H9 (cell line): ENCODE measurements around the gene CRYBG2. TPM values are rescaled to one million over a fixed set of nuclear protein-coding genes. Genes with fewer than 3 reads are reported as not detected.
A peak's percentile ranks its signal among the peaks of the same experiment; 100 is the strongest.

ENCODE experiments used
- DNase-seq: peaks from one replicate; pipeline ENCODE4 v3.0.0-alpha.2; 2017
- H2AFZ ChIP-seq: one replicate; pipeline ENCODE4 v1.6.1; 2013; ENCODE audit warnings: mild to moderate bottlenecking, low read length, control low read depth, moderate library complexity
- H2AK5ac ChIP-seq: 2 replicates; pipeline ENCODE4 v1.6.1; 2013; ENCODE audit warnings: low read length, control low read depth, mixed read lengths; ENCODE audit not compliant: insufficient read length
- H2BK120ac ChIP-seq: one replicate; pipeline ENCODE4 v1.6.1; 2013; ENCODE audit warnings: low read depth, mild to moderate bottlenecking, low read length, control low read depth, inconsistent platforms; ENCODE audit not compliant: poor library complexity, severe bottlenecking
- H2BK12ac ChIP-seq: 2 replicates; pipeline ENCODE4 v1.6.1; 2013; ENCODE audit warnings: low read length, control low read depth, mixed read lengths, low read depth; ENCODE audit not compliant: insufficient read length
- H2BK15ac ChIP-seq: 2 replicates; pipeline ENCODE4 v1.6.1; 2013; ENCODE audit warnings: low read depth, low read length, control low read depth
- H2BK20ac ChIP-seq: one replicate; pipeline ENCODE4 v1.6.1; 2013; ENCODE audit warnings: low read depth, mild to moderate bottlenecking, low read length, control low read depth, inconsistent platforms; ENCODE audit not compliant: poor library complexity, severe bottlenecking
- H2BK5ac ChIP-seq: 2 replicates; pipeline ENCODE4 v1.6.1; 2013; ENCODE audit warnings: low read length, control low read depth, mixed read lengths; ENCODE audit not compliant: insufficient read length
- H3K14ac ChIP-seq: 2 replicates; pipeline ENCODE4 v1.6.1; 2013; ENCODE audit warnings: low read length, control low read depth; ENCODE audit not compliant: insufficient read depth
- H3K18ac ChIP-seq: 2 replicates; pipeline ENCODE4 v1.6.1; 2013; ENCODE audit warnings: low read depth, mild to moderate bottlenecking, mixed read lengths, low read length, control low read depth; ENCODE audit not compliant: insufficient read length
- H3K23ac ChIP-seq: 2 replicates; pipeline ENCODE4 v1.6.1; 2013; ENCODE audit warnings: low read length, control low read depth, mixed read lengths, low read depth; ENCODE audit not compliant: insufficient read length
- H3K23me2 ChIP-seq: 2 replicates; pipeline ENCODE4 v1.6.1; 2013; ENCODE audit warnings: low read depth, mild to moderate bottlenecking, mixed read lengths, low read length, control low read depth; ENCODE audit not compliant: insufficient read length, poor library complexity, severe bottlenecking
- H3K27ac ChIP-seq: 2 replicates; pipeline ENCODE4 v1.5.1; 2013; ENCODE audit warnings: low read length, control low read depth, mixed read lengths, low read depth; ENCODE audit not compliant: insufficient read length
- H3K27me3 ChIP-seq: 2 replicates; pipeline ENCODE4 v1.6.1; 2013; ENCODE audit warnings: low read length, control low read depth, inconsistent platforms; ENCODE audit not compliant: insufficient read depth
- H3K4ac ChIP-seq: 2 replicates; pipeline ENCODE4 v1.6.1; 2013; ENCODE audit warnings: low read depth, mild to moderate bottlenecking, control low read depth, inconsistent platforms, low read length, moderate library complexity
- H3K4me1 ChIP-seq: 2 replicates; pipeline ENCODE4 v1.6.1; 2013; ENCODE audit warnings: low read length, control low read depth, inconsistent platforms; ENCODE audit not compliant: insufficient read depth
- H3K4me2 ChIP-seq: 2 replicates; pipeline ENCODE4 v1.6.1; 2013; ENCODE audit warnings: low read length, control low read depth, mixed read lengths; ENCODE audit not compliant: insufficient read length, insufficient read depth
- H3K56ac ChIP-seq: 2 replicates; pipeline ENCODE4 v1.6.1; 2013; ENCODE audit warnings: low read depth, mild to moderate bottlenecking, mixed read lengths, low read length, control low read depth; ENCODE audit not compliant: insufficient read length
- H3K79me1 ChIP-seq: 2 replicates; pipeline ENCODE4 v1.6.1; 2013; ENCODE audit warnings: low read depth, mild to moderate bottlenecking, moderate library complexity, low read length, control low read depth, inconsistent platforms; ENCODE audit not compliant: insufficient read depth, poor library complexity, severe bottlenecking
- H3K79me2 ChIP-seq: 2 replicates; pipeline ENCODE4 v1.6.1; 2013; ENCODE audit warnings: low read length, control low read depth, inconsistent platforms; ENCODE audit not compliant: insufficient read depth
- H3K9ac ChIP-seq: 2 replicates; pipeline ENCODE4 v1.6.1; 2013; ENCODE audit warnings: low read length, control low read depth, mixed read lengths; ENCODE audit not compliant: insufficient read length; ENCODE audit errors: extremely low read depth
- H3K9me3 ChIP-seq: one replicate; pipeline ENCODE4 v1.6.1; 2013; ENCODE audit warnings: low read depth, low read length, inconsistent platforms; ENCODE audit not compliant: control insufficient read depth
- H3T11ph ChIP-seq: one replicate; pipeline ENCODE4 v1.6.1; 2013; ENCODE audit warnings: mild to moderate bottlenecking, low read length, control low read depth, inconsistent platforms
- H4K20me1 ChIP-seq: one replicate; pipeline ENCODE4 v1.6.1; 2013; ENCODE audit not compliant: control insufficient read depth, insufficient read length, insufficient read depth
- H4K5ac ChIP-seq: 2 replicates; pipeline ENCODE4 v1.6.1; 2013; ENCODE audit warnings: low read depth, mild to moderate bottlenecking, mixed read lengths, low read length, control low read depth; ENCODE audit not compliant: insufficient read length
- H4K8ac ChIP-seq: replicated peaks from 2 replicates; pipeline ENCODE4 v1.6.1; 2013; ENCODE audit warnings: low read length, control low read depth, mixed read lengths, low read depth; ENCODE audit not compliant: insufficient read length
- H4K91ac ChIP-seq: 2 replicates; pipeline ENCODE4 v1.6.1; 2013; ENCODE audit warnings: low read depth, mild to moderate bottlenecking, moderate library complexity, mixed read lengths, low read length, control low read depth; ENCODE audit not compliant: insufficient read length
- H3K27ac Mint-ChIP-seq, 3 experiments: 2 replicates in 2 of 3; 3 replicates in 1 of 3; pipeline ENCODE4 v1.8.0; 2020 to 2021; ENCODE audit warnings: mixed read lengths in 3 of 3, mild to moderate bottlenecking in 1 of 3, moderate library complexity in 1 of 3
- H3K27me3 Mint-ChIP-seq: 2 replicates; pipeline ENCODE4 v1.8.0; 2021; ENCODE audit warnings: low read depth, mild to moderate bottlenecking, moderate library complexity, mixed read lengths
- H3K36me3 Mint-ChIP-seq, 3 experiments: 2 replicates in 2 of 3; 3 replicates in 1 of 3; pipeline ENCODE4 v1.8.0; 2020 to 2021; ENCODE audit warnings: low read depth in 3 of 3, mixed read lengths in 3 of 3; ENCODE audit not compliant: insufficient read depth in 1 of 3
- H3K4me1 Mint-ChIP-seq, 2 experiments: 2 replicates each; pipeline ENCODE4 v1.8.0; 2020; ENCODE audit warnings: mixed read lengths in 2 of 2
- H3K4me3 Mint-ChIP-seq, 2 experiments: 2 replicates in 1 of 2; 3 replicates in 1 of 2; pipeline ENCODE4 v1.8.0; 2020 to 2021; ENCODE audit warnings: mild to moderate bottlenecking in 2 of 2, mixed read lengths in 2 of 2, moderate library complexity in 1 of 2
- H3K9me3 Mint-ChIP-seq, 2 experiments: 2 replicates in 1 of 2; 3 replicates in 1 of 2; pipeline ENCODE4 v1.8.0; 2020; ENCODE audit warnings: mild to moderate bottlenecking in 2 of 2, mixed read lengths in 2 of 2, moderate library complexity in 1 of 2
- WGBS: extraction: QIAGEN DNeasy Blood & Tissue Kit; methylation state at CpG from one replicate; pipeline ENCODE4 v1.1.7; 2013; ENCODE audit warnings: missing lambda C conversion rate, low lambda C conversion rate, mixed read lengths; ENCODE audit not compliant: insufficient read length; ENCODE audit errors: extremely low coverage; 5-methylcytosine and 5-hydroxymethylcytosine counted together
- total RNA-seq: library from RNA; stranded (reverse); gene quantifications from 2 replicates; pipeline ENCODE4 v1.2.1, GENCODE V29; 2021
- TF ChIP-seq, protein P1 (sequence below): fragments of 200-600 bp; sonication (generic); conservative IDR thresholded peaks from 3 replicates; pipeline ENCODE4 v1.8.0; 2021; ENCODE audit warnings: antibody characterized with exemption, mild to moderate bottlenecking

Gene CRYBG2
- total RNA-seq, 1 experiment from 2014 or later, result 12.8 TPM

DNA sequence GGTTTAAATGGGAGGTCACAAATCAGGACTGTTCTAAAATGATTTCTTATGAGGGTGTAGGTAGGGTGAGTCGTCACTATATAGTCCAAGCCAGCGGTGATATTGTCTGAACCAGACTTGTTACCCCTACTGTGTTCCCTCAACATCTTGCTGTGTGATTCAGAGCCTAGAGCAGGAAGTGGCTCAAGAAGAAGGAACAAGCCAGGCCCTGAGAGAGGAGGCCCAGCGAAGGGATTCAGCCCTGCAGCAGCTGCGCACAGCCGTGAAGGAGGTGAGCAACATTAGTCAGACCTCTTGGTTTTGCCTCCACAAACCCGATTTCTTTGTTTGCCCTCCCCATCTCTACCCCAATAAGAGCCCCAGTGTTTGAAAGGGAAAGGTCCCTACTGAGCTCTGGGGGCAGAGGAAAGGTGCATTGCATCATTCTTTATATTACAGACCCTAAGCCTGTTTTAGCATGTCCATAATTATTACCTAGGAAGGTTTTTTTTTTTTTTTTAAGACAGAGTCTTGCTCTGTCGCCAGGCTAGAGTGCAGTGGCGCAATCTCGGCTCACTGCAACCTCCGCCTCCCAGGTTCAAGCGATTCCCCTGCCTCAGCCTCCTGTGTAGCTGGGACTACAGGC, 79.0 kb downstream of the CRYBG2 start:
- Mint-ChIP-seq H3K4me1 (peaks cover 27 to 29% of the 10 kb centered on the region in 2 experiments), H3K27ac (peak overlapping the region; percentile 18 to 94 (median 91); a peak in 5 of 7 replicates), H3K9me3 (no peaks in the 10 kb centered on the region), H3K27me3 (no peaks in the 10 kb centered on the region; the same call in 1 of the 2 replicates), H3K36me3 (peaks cover 55 to 80% (median 76%) of the 10 kb centered on the region in 3 experiments; a peak in 6 of 7 replicates), H3K4me3 (no peak overlapping the region; a peak in 1 of 5 replicates)
- TF ChIP-seq, protein P1, sequence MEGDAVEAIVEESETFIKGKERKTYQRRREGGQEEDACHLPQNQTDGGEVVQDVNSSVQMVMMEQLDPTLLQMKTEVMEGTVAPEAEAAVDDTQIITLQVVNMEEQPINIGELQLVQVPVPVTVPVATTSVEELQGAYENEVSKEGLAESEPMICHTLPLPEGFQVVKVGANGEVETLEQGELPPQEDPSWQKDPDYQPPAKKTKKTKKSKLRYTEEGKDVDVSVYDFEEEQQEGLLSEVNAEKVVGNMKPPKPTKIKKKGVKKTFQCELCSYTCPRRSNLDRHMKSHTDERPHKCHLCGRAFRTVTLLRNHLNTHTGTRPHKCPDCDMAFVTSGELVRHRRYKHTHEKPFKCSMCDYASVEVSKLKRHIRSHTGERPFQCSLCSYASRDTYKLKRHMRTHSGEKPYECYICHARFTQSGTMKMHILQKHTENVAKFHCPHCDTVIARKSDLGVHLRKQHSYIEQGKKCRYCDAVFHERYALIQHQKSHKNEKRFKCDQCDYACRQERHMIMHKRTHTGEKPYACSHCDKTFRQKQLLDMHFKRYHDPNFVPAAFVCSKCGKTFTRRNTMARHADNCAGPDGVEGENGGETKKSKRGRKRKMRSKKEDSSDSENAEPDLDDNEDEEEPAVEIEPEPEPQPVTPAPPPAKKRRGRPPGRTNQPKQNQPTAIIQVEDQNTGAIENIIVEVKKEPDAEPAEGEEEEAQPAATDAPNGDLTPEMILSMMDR, result no peak
- Histone ChIP-seq H3K4me1 (peaks cover 6% of the 10 kb centered on the region; the same call in 1 of the 2 replicates), H3K23ac (no peak overlapping the region), H3K18ac (no peak overlapping the region), H2BK12ac (no peak overlapping the region), H3K9ac (no peak overlapping the region), H3T11ph (no peak overlapping the region), H2BK5ac (no peak overlapping the region), H3K56ac (no peak overlapping the region), H3K79me2 (no peaks in the 10 kb centered on the region), H2BK15ac (no peak overlapping the region), H3K4ac (no peak overlapping the region), H4K91ac (no peak overlapping the region), H3K27ac (no peak overlapping the region), H2BK120ac (no peak overlapping the region), H2AFZ (no peak overlapping the region), H4K5ac (no peak overlapping the region), H3K23me2 (peaks cover 5% of the 10 kb centered on the region), H3K9me3 (no peaks in the 10 kb centered on the region), H2BK20ac (no peak overlapping the region), H3K79me1 (no peaks in the 10 kb centered on the region), H4K20me1 (no peaks in the 10 kb centered on the region), H2AK5ac (no peak overlapping the region), H3K27me3 (no peaks in the 10 kb centered on the region), H3K14ac (no peak overlapping the region), H4K8ac (no peak overlapping the region), H3K4me2 (no peak overlapping the region)
- DNase-seq, result no peak
- no CpG with 5 or more reads among the region's 11 CpGs for WGBS

Other genes with a start within 250 kb of the CRYBG2 start
- gene PDIK1L, start 242.3 kb downstream of the CRYBG2 start, total RNA-seq, result 5.6 and 7.1 TPM in 2 replicates
- 0.46 TPM in 2 replicates for gene FAM110D, start 195.1 kb downstream of the CRYBG2 start, total RNA-seq
- not detected in 2 replicates for gene C1orf232, start 185.2 kb downstream of the CRYBG2 start, total RNA-seq
- gene ZNF593, start 184.2 kb downstream of the CRYBG2 start, total RNA-seq, result 48.2 and 51.2 TPM in 2 replicates
- gene ZNF593OS, start 182.3 kb downstream of the CRYBG2 start, total RNA-seq, result not detected in 2 replicates
- 23.4 and 26.3 TPM in 2 replicates for gene CNKSR1, start 176.6 kb downstream of the CRYBG2 start, total RNA-seq
- gene CATSPER4, start 163.5 kb downstream of the CRYBG2 start, total RNA-seq, result 0.26 TPM in 1 of 2 replicates, not detected in the other
- gene CEP85, start 119.9 kb downstream of the CRYBG2 start, total RNA-seq, result 37.9 and 38.6 TPM in 2 replicates
- 86.2 and 86.3 TPM in 2 replicates for gene SH3BGRL3, start 74.0 kb downstream of the CRYBG2 start, total RNA-seq
- gene UBXN11, start 47.5 kb downstream of the CRYBG2 start, total RNA-seq, result 13.1 and 13.7 TPM in 2 replicates
- 3.8 and 4.1 TPM in 2 replicates for gene CD52, start 36.2 kb downstream of the CRYBG2 start, total RNA-seq
- not detected in 2 replicates for gene ZNF683, start 18.6 kb upstream of the CRYBG2 start, total RNA-seq
- gene LIN28A, start 56.7 kb upstream of the CRYBG2 start, total RNA-seq, result 1,267 and 1,289 TPM in 2 replicates
- 49.8 and 61.2 TPM in 2 replicates for gene DHDDS, start 78.2 kb upstream of the CRYBG2 start, total RNA-seq
- 622 and 626 TPM in 2 replicates for gene HMGN2, start 118.3 kb upstream of the CRYBG2 start, total RNA-seq
- gene RPS6KA1, start 175.6 kb upstream of the CRYBG2 start, total RNA-seq, result 43.3 and 45.3 TPM in 2 replicates